ENCODE results near the gene FADS3. TPM values are rescaled to one million over a fixed set of nuclear protein-coding genes. Genes with fewer than 3 reads are reported as not detected.
A peak's percentile ranks its signal among the peaks of the same experiment; 100 is the strongest.

Gene FADS3
- total and polyA plus RNA-seq, 2 of the 13 experiments (the other 11 are each of a cell fraction or from before 2014, with no cell fraction given): 13.4 to 23.2 TPM

DNA sequence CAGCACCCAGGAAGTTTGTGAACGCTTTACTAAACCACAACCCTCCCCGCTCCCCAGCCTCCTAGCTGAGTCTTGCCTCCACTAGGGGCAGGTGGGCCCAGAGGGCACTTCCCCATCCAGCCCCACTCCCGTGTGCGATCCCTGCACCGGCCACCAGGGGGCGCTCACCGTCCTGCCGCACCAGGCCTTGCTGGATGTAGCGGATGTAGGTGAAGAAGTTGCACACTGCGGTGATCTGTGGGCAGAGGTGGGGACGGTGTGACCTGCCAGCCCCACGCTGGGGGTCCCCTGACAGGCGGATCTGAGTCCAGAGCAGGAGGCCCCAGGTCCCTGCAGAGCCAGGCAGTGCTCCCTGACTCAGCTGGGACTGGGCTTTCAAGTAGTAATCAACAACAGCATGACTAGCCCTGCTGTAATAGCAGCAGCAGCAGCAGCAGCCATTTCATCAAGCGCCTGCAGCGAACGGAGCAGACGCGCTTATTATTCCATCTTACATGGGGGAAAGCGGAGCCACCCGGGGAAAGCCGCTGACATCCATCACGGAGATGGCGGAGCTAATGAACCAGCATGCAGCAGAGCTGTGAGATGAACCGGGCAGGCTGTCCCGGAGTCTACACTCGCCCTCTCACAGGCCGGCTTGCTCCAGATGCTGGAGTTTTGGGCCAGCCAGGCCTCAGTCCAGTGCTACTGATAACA, 7.9 kb upstream of the FADS3 start (continued):
- no peak for TF ChIP-seq SETDB1 (CRISPR knock-in tag; IDR thresholded peaks at IDR 0.05; ENCODE audit: borderline replicate concordance)
- TF ChIP-seq, protein P1, sequence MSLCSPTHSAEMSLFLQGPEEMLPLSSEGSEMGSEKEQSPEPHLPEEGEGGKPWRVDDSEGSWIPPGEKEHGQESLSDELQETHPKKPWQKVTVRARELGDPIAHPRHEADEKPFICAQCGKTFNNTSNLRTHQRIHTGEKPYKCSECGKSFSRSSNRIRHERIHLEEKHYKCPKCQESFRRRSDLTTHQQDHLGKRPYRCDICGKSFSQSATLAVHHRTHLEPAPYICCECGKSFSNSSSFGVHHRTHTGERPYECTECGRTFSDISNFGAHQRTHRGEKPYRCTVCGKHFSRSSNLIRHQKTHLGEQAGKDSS (CRISPR knock-in tag; IDR thresholded peaks at IDR 0.05; ENCODE audit: borderline replicate concordance, low read depth): peak; percentile 64; the same call in 1 of the 2 replicates
- TF ChIP-seq PHB2 (IDR thresholded peaks at IDR 0.05; ENCODE audit: partially characterized antibody): no peak
- TF ChIP-seq, protein P2, sequence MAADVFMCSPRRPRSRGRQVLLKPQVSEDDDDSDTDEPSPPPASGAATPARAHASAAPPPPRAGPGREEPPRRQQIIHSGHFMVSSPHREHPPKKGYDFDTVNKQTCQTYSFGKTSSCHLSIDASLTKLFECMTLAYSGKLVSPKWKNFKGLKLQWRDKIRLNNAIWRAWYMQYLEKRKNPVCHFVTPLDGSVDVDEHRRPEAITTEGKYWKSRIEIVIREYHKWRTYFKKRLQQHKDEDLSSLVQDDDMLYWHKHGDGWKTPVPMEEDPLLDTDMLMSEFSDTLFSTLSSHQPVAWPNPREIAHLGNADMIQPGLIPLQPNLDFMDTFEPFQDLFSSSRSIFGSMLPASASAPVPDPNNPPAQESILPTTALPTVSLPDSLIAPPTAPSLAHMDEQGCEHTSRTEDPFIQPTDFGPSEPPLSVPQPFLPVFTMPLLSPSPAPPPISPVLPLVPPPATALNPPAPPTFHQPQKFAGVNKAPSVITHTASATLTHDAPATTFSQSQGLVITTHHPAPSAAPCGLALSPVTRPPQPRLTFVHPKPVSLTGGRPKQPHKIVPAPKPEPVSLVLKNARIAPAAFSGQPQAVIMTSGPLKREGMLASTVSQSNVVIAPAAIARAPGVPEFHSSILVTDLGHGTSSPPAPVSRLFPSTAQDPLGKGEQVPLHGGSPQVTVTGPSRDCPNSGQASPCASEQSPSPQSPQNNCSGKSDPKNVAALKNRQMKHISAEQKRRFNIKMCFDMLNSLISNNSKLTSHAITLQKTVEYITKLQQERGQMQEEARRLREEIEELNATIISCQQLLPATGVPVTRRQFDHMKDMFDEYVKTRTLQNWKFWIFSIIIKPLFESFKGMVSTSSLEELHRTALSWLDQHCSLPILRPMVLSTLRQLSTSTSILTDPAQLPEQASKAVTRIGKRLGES (CRISPR knock-in tag; IDR thresholded peaks at IDR 0.05; ENCODE audit: borderline replicate concordance): no peak
- TF ChIP-seq, protein P3, sequence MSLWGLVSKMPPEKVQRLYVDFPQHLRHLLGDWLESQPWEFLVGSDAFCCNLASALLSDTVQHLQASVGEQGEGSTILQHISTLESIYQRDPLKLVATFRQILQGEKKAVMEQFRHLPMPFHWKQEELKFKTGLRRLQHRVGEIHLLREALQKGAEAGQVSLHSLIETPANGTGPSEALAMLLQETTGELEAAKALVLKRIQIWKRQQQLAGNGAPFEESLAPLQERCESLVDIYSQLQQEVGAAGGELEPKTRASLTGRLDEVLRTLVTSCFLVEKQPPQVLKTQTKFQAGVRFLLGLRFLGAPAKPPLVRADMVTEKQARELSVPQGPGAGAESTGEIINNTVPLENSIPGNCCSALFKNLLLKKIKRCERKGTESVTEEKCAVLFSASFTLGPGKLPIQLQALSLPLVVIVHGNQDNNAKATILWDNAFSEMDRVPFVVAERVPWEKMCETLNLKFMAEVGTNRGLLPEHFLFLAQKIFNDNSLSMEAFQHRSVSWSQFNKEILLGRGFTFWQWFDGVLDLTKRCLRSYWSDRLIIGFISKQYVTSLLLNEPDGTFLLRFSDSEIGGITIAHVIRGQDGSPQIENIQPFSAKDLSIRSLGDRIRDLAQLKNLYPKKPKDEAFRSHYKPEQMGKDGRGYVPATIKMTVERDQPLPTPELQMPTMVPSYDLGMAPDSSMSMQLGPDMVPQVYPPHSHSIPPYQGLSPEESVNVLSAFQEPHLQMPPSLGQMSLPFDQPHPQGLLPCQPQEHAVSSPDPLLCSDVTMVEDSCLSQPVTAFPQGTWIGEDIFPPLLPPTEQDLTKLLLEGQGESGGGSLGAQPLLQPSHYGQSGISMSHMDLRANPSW (CRISPR knock-in tag; IDR thresholded peaks at IDR 0.05; ENCODE audit: borderline replicate concordance): no peak
- TF ChIP-seq, protein P4, sequence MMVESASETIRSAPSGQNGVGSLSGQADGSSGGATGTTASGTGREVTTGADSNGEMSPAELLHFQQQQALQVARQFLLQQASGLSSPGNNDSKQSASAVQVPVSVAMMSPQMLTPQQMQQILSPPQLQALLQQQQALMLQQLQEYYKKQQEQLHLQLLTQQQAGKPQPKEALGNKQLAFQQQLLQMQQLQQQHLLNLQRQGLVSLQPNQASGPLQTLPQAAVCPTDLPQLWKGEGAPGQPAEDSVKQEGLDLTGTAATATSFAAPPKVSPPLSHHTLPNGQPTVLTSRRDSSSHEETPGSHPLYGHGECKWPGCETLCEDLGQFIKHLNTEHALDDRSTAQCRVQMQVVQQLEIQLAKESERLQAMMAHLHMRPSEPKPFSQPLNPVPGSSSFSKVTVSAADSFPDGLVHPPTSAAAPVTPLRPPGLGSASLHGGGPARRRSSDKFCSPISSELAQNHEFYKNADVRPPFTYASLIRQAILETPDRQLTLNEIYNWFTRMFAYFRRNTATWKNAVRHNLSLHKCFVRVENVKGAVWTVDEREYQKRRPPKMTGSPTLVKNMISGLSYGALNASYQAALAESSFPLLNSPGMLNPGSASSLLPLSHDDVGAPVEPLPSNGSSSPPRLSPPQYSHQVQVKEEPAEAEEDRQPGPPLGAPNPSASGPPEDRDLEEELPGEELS (CRISPR knock-in tag; IDR thresholded peaks at IDR 0.05): no peak
- TF ChIP-seq ZFP36L2 (CRISPR knock-in tag; IDR thresholded peaks at IDR 0.05): no peak
- TF ChIP-seq SNAI1 (CRISPR knock-in tag; IDR thresholded peaks at IDR 0.05; ENCODE audit: borderline replicate concordance): no peak
- TF ChIP-seq HOXD1 (CRISPR knock-in tag; IDR thresholded peaks at IDR 0.05): no peak
- TF ChIP-seq ZNF670 (CRISPR knock-in tag; IDR thresholded peaks at IDR 0.05; ENCODE audit: borderline replicate concordance): no peak
- TF ChIP-seq, protein P5, sequence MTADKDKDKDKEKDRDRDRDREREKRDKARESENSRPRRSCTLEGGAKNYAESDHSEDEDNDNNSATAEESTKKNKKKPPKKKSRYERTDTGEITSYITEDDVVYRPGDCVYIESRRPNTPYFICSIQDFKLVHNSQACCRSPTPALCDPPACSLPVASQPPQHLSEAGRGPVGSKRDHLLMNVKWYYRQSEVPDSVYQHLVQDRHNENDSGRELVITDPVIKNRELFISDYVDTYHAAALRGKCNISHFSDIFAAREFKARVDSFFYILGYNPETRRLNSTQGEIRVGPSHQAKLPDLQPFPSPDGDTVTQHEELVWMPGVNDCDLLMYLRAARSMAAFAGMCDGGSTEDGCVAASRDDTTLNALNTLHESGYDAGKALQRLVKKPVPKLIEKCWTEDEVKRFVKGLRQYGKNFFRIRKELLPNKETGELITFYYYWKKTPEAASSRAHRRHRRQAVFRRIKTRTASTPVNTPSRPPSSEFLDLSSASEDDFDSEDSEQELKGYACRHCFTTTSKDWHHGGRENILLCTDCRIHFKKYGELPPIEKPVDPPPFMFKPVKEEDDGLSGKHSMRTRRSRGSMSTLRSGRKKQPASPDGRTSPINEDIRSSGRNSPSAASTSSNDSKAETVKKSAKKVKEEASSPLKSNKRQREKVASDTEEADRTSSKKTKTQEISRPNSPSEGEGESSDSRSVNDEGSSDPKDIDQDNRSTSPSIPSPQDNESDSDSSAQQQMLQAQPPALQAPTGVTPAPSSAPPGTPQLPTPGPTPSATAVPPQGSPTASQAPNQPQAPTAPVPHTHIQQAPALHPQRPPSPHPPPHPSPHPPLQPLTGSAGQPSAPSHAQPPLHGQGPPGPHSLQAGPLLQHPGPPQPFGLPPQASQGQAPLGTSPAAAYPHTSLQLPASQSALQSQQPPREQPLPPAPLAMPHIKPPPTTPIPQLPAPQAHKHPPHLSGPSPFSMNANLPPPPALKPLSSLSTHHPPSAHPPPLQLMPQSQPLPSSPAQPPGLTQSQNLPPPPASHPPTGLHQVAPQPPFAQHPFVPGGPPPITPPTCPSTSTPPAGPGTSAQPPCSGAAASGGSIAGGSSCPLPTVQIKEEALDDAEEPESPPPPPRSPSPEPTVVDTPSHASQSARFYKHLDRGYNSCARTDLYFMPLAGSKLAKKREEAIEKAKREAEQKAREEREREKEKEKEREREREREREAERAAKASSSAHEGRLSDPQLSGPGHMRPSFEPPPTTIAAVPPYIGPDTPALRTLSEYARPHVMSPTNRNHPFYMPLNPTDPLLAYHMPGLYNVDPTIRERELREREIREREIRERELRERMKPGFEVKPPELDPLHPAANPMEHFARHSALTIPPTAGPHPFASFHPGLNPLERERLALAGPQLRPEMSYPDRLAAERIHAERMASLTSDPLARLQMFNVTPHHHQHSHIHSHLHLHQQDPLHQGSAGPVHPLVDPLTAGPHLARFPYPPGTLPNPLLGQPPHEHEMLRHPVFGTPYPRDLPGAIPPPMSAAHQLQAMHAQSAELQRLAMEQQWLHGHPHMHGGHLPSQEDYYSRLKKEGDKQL (CRISPR knock-in tag; IDR thresholded peaks at IDR 0.05; ENCODE audit: low read depth): no peak
- TF ChIP-seq ZNF296 (CRISPR knock-in tag; conservative IDR thresholded peaks at IDR 0.05): no peak
- TF ChIP-seq ZNF768 (CRISPR knock-in tag; IDR thresholded peaks at IDR 0.05): peak; percentile 57; the same call in 1 of the 2 replicates
- TF ChIP-seq MTA1 (CRISPR knock-in tag; IDR thresholded peaks at IDR 0.05; ENCODE audit: borderline replicate concordance): no peak
